Pancreas (tissue), 10 donors: ENCODE results near the gene MACROD2. TPM values are rescaled to one million over a fixed set of nuclear protein-coding genes. Genes with fewer than 3 reads are reported as not detected.

Source experiments
- ATAC-seq, 4 donors: fragments of 200-7000 bp; cut with Tn5 transposase; one replicate each; pipeline versions ENCODE4 v1.8.0 to v1.9.1; 2020; ENCODE audit warnings: mild to moderate bottlenecking in 4 of 4, moderate library complexity in 4 of 4
- DNase-seq, 6 donors: peaks; one replicate each; pipeline ENCODE4 v3.0.0-alpha.2; 2020
- FAIRE-seq: peaks from 2 replicates; lab custom pipeline; 2012; peaks lifted over from hg19 to GRCh38; lab: Jason Lieb, UNC
- H3K27ac ChIP-seq, 4 donors: fragments of 200-600 bp; sonication (generic); 1 replicate in 3 of 4; 2 replicates in 1 of 4; pipeline versions ENCODE4 v1.5.0 to v1.8.0; 2020
- H3K27me3 ChIP-seq, 4 donors: fragments of 200-600 bp; one replicate each; pipeline ENCODE4 v1.8.0; 2021
- H3K36me3 ChIP-seq, 3 donors: fragments of 200-600 bp; sonication (generic) in 1 of 3; one replicate each; pipeline versions ENCODE4 v1.5.0 to v1.8.0; 2020 to 2021
- H3K4me1 ChIP-seq, 3 donors: fragments of 200-600 bp; one replicate each; pipeline ENCODE4 v1.8.0; 2021
- H3K4me3 ChIP-seq, 4 donors: fragments of 200-600 bp; sonication (generic) in 2 of 4; one replicate each; pipeline versions ENCODE4 v1.5.0 to v1.8.0; 2020 to 2021
- H3K9me3 ChIP-seq, 4 donors: fragments of 200-600 bp; one replicate each; pipeline ENCODE4 v1.8.0; 2021
- WGBS, 2 donors: extraction: QIAGEN DNeasy Blood & Tissue Kit; methylation state at CpG; one replicate each; pipeline ENCODE4 v1.1.7; 2013; 5-methylcytosine and 5-hydroxymethylcytosine counted together
- intact Hi-C, 3 donors: fragments of 100-400 bp; cut with DNase I; formaldehyde crosslinking; loops; one replicate each; pipeline versions ENCODE4 v1.11.1 to v1.14.2; 2022
- polyA plus RNA-seq, 2 donors: library from polyadenylated mRNA; stranded (reverse); fragments of 200-250 nt; gene quantifications; one replicate each; pipeline ENCODE4 v1.2.3, GENCODE V29; 2013
- total RNA-seq, 6 donors: library from RNA; stranded (reverse); fragmentation: NEBNext Ultra II Directional in 4 of 6; extraction: Animal tissue kit (Norgen Biotek cat#: 25700) in 4 of 6; gene quantifications; one replicate each; pipeline versions ENCODE4 v1.2.1 to v1.2.4, GENCODE V29; 2021 to 2023
- TF ChIP-seq, protein P1 (sequence below), 4 donors: fragments of 200-600 bp; sonication (generic) in 3 of 4; IDR thresholded peaks; one replicate each; pipeline versions ENCODE4 v1.5.0 to v1.8.0; 2021; ENCODE audit warnings: antibody characterized with exemption in 4 of 4
- donor health status: healthy with polysubstance abuse.
- donor health status: DM: no; HTN: no; CAD: no; lungs with moderate emphysema.
- donor health status: DM: no; HTN: no; CAD: no.
- donor health status: control.
- donor health status: control.
- donor health status: Bipolar disorder and iron deficiency.
- donor health status: DM: yes; HTN: yes; CAD: no.
- donor health status: DM: no; HTN: no; CAD: no.
- donor health status: DM: no; HTN: no; CAD: no.
- donor health status: DM: yes; HTN: yes; CAD: no.

The MACROD2 gene
- total and polyA plus RNA-seq, 8 donors = 1.7 to 4.9 (median 2.7) TPM

DNA sequence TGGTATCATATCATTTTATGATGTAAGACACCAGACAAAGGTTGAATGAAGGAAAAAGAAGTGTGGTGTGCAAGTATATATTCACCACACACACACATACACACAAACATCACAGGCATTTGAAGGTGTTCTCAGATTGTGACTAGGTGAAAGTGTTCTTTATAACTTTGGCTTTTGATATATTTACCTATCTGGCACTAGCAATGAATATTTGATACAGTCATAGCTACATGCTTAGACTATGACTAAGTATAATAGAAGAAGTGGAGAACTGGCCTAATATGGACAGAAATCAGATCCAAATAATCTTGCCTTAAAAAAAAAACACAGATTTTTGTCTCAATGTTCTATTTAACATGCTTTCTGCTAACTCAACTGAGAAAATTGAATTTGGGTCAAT is 1768.0 kb downstream of the MACROD2 start:
- DNase-seq (no peak), FAIRE-seq (no peak), ATAC-seq (no peak)
- intact Hi-C loops = no loop called here
- no peaks in the 10 kb centered on the region for H3K27me3 ChIP-seq
- TF ChIP-seq, protein P1, sequence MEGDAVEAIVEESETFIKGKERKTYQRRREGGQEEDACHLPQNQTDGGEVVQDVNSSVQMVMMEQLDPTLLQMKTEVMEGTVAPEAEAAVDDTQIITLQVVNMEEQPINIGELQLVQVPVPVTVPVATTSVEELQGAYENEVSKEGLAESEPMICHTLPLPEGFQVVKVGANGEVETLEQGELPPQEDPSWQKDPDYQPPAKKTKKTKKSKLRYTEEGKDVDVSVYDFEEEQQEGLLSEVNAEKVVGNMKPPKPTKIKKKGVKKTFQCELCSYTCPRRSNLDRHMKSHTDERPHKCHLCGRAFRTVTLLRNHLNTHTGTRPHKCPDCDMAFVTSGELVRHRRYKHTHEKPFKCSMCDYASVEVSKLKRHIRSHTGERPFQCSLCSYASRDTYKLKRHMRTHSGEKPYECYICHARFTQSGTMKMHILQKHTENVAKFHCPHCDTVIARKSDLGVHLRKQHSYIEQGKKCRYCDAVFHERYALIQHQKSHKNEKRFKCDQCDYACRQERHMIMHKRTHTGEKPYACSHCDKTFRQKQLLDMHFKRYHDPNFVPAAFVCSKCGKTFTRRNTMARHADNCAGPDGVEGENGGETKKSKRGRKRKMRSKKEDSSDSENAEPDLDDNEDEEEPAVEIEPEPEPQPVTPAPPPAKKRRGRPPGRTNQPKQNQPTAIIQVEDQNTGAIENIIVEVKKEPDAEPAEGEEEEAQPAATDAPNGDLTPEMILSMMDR (IDR thresholded peaks at IDR 0.05) = no peak
- H3K4me1 ChIP-seq = no peaks in the 10 kb centered on the region
- no peak overlapping the region for H3K4me3 ChIP-seq
- no peak overlapping the region for H3K27ac ChIP-seq
- no peaks in the 10 kb centered on the region for H3K36me3 ChIP-seq
- no peaks in the 10 kb centered on the region for H3K9me3 ChIP-seq

- Histone ChIP-seq H3K9me3 (no peaks in the 10 kb centered on the region), H3K27ac (no peak overlapping the region), H3K4me3 (no peak overlapping the region), H3K27me3 (no peaks in the 10 kb centered on the region), H3K4me1 (no peaks in the 10 kb centered on the region), H3K36me3 (no peaks in the 10 kb centered on the region)
- TF ChIP-seq, protein P1 (IDR thresholded peaks at IDR 0.05) = no peak
- 43 to 56% methylated on average over 1 of the region's 1 CpG for WGBS, 2 donors
- no peak for FAIRE-seq
- intact Hi-C loops = no loop called here
- no peak for DNase-seq
- no peak for ATAC-seq
Observed at GRCh38 chr20:15767586-15767985, 1772.3 kb downstream of the MACROD2 start.

GRCh38 chr20:15767999-15768741 is 1772.9 kb downstream of the MACROD2 start:
- intact Hi-C loops = no loop called here
- H3K4me3 ChIP-seq = no peak overlapping the region
- DNase-seq (no peak), ATAC-seq (no peak), FAIRE-seq (no peak)
- H3K9me3 ChIP-seq = no peaks in the 10 kb centered on the region
- H3K4me1 ChIP-seq = no peaks in the 10 kb centered on the region
- TF ChIP-seq, protein P1 (IDR thresholded peaks at IDR 0.05) = no peak
- no peaks in the 10 kb centered on the region for H3K27me3 ChIP-seq
- H3K36me3 ChIP-seq = no peaks in the 10 kb centered on the region
- no peak overlapping the region for H3K27ac ChIP-seq
- WGBS, 2 donors = 95% methylated on average over 3 of the region's 3 CpGs

DNA sequence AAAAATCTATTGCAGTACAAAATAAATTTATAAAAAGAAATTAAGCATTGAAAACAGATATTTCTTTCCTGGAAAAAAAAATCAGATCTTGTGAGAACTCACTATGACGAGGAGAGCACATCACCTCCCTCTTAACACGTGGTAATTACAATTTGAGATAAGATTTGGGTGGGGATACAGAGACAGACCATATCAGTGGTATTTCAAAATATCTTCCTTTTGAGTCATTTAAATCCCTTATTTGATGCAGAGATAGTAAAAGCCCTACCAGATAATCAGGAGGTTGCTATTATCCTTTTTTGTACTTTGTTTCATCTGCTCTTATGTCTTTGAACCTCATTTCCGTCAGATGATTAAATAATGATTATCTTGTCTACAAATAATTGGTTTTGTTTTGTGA is 1777.5 kb downstream of the MACROD2 start:
- no peak overlapping the region for H3K27ac ChIP-seq
- H3K36me3 ChIP-seq = no peaks in the 10 kb centered on the region
- TF ChIP-seq, protein P1 (IDR thresholded peaks at IDR 0.05) = no peak
- DNase-seq = no peak
- FAIRE-seq = no peak
- H3K27me3 ChIP-seq = no peaks in the 10 kb centered on the region
- intact Hi-C loops = no loop called here
- no peaks in the 10 kb centered on the region for H3K4me1 ChIP-seq
- WGBS, 2 donors = 57 to 61% methylated on average over 3 of the region's 3 CpGs
- ATAC-seq = no peak
- no peaks in the 10 kb centered on the region for H3K9me3 ChIP-seq
- no peak overlapping the region for H3K4me3 ChIP-seq

- TF ChIP-seq, protein P1 (IDR thresholded peaks at IDR 0.05) = no peak
- no peaks in the 10 kb centered on the region for H3K27me3 ChIP-seq
- 79 to 88% methylated on average over 4 of the region's 4 CpGs for WGBS, 2 donors
Observed at GRCh38 chr20:15774926-15775325, 1779.6 kb downstream of the MACROD2 start.

More at GRCh38 chr20:15774926-15775325, 1779.6 kb downstream of the MACROD2 start:
- intact Hi-C loops = no loop called here
- DNase-seq = no peak
- FAIRE-seq = no peak
- no peaks in the 10 kb centered on the region for H3K9me3 ChIP-seq
- no peak for ATAC-seq
- no peaks in the 10 kb centered on the region for H3K36me3 ChIP-seq
- H3K4me1 ChIP-seq = no peaks in the 10 kb centered on the region
- no peak overlapping the region for H3K4me3 ChIP-seq
- H3K27ac ChIP-seq = no peak overlapping the region
